ENCODE data around the gene SFRP4. TPM values are rescaled to one million over a fixed set of nuclear protein-coding genes. Genes with fewer than 3 reads are reported as not detected.

Gene SFRP4
- polyA plus RNA-seq, 1 experiment, result 0.16 TPM

- no peak for TF ChIP-seq CTCF (IDR thresholded peaks at IDR 0.05; ENCODE audit: insufficient read depth, low read depth, low read length)
- H3K36me3 ChIP-seq (ENCODE audit: control insufficient read depth, insufficient read depth, low read length), result no peaks in the 10 kb centered on the region
- no peaks in the 10 kb centered on the region; the same call in 1 of the 2 replicates for H3K27me3 ChIP-seq (ENCODE audit: control insufficient read depth, insufficient read depth, low read length)
- ChIA-PET CTCF (interaction anchor here (0.8 to 1.0 kb wide), 3 partner anchors 11 to 92 kb away, joined by 3 to 4 read pairs (median 4); partner anchors contain the start of gene SFRP4), POLR2A (no interaction called here)
- peak; percentile 72 for DNase-seq (ENCODE audit: low read depth)
- no peak overlapping the region for H3K4me3 ChIP-seq (ENCODE audit: low read depth, low read length)
Measured at GRCh38 chr7:37930226-37930948, 13.8 kb upstream of the SFRP4 start.

GRCh38 chr7:37928878-37929277, 12.3 kb upstream of the SFRP4 start:
- ChIA-PET POLR2A (no interaction called here), CTCF (interaction anchor here (0.6 kb wide), 2 partner anchors 407 to 728 kb away, joined by 3 read pairs; no protein-coding TSS in a partner anchor)
- TF ChIP-seq CTCF (IDR thresholded peaks at IDR 0.05; ENCODE audit: insufficient read depth, low read depth, low read length), result no peak
- H3K36me3 ChIP-seq (ENCODE audit: control insufficient read depth, insufficient read depth, low read length), result no peaks in the 10 kb centered on the region
- no peak overlapping the region for H3K4me3 ChIP-seq (ENCODE audit: low read depth, low read length)
- DNase-seq (ENCODE audit: low read depth), result no peak
- no peaks in the 10 kb centered on the region; the same call in 1 of the 2 replicates for H3K27me3 ChIP-seq (ENCODE audit: control insufficient read depth, insufficient read depth, low read length)

- CTCF ChIA-PET, result no interaction called here
- TF ChIP-seq CTCF (IDR thresholded peaks at IDR 0.05; ENCODE audit: insufficient read depth, low read depth, low read length), result no peak
- POLR2A ChIA-PET, result no interaction called here
- Histone ChIP-seq H3K27me3 (ENCODE audit: control insufficient read depth, insufficient read depth, low read length) (no peaks in the 10 kb centered on the region; the same call in 1 of the 2 replicates), H3K4me3 (ENCODE audit: low read depth, low read length) (no peak overlapping the region), H3K36me3 (ENCODE audit: control insufficient read depth, insufficient read depth, low read length) (no peaks in the 10 kb centered on the region)
- DNase-seq (ENCODE audit: low read depth), result no peak
Measured at GRCh38 chr7:37927773-37928444, 11.3 kb upstream of the SFRP4 start.

- DNase-seq (ENCODE audit: low read depth), result no peak
- H3K4me3 ChIP-seq (ENCODE audit: low read depth, low read length), result no peak overlapping the region
- TF ChIP-seq CTCF (IDR thresholded peaks at IDR 0.05; ENCODE audit: insufficient read depth, low read depth, low read length), result no peak
- POLR2A ChIA-PET, result no interaction called here
- no peaks in the 10 kb centered on the region; the same call in 1 of the 2 replicates for H3K27me3 ChIP-seq (ENCODE audit: control insufficient read depth, insufficient read depth, low read length)
- CTCF ChIA-PET, result no interaction called here
- H3K36me3 ChIP-seq (ENCODE audit: control insufficient read depth, insufficient read depth, low read length), result no peaks in the 10 kb centered on the region
Measured at GRCh38 chr7:37925620-37926019, 9.0 kb upstream of the SFRP4 start.

- POLR2A ChIA-PET, result no interaction called here
- TF ChIP-seq CTCF (IDR thresholded peaks at IDR 0.05; ENCODE audit: insufficient read depth, low read depth, low read length), result no peak
- Histone ChIP-seq H3K27me3 (ENCODE audit: control insufficient read depth, insufficient read depth, low read length) (no peaks in the 10 kb centered on the region), H3K4me3 (ENCODE audit: low read depth, low read length) (no peak overlapping the region), H3K36me3 (ENCODE audit: control insufficient read depth, insufficient read depth, low read length) (no peaks in the 10 kb centered on the region)
- CTCF ChIA-PET, result no interaction called here
- DNase-seq (ENCODE audit: low read depth), result no peak
Measured at GRCh38 chr7:37924491-37925041, 7.9 kb upstream of the SFRP4 start.
